Renal pelvis (tissue), 4 donors: ENCODE results near the gene PKD1L1. TPM values are rescaled to one million over a fixed set of nuclear protein-coding genes. Genes with fewer than 3 reads are reported as not detected.

Source experiments
- DNase-seq: peaks from one replicate; pipeline ENCODE4 v3.0.0-alpha.2; 2013
- polyA plus RNA-seq, 3 donors: library from polyadenylated mRNA; unstranded; fragments of 120-200 nt; gene quantifications; one replicate each; pipeline ENCODE4 v1.2.1, GENCODE V29; 2013; ENCODE audit not compliant: insufficient read length in 3 of 3

PKD1L1 gene
- polyA plus RNA-seq, 3 donors = 0.45 to 0.54 (median 0.50) TPM

- no peak for DNase-seq
Observed at GRCh38 chr7:47875406-47875805, 72.9 kb downstream of the PKD1L1 start.

- DNase-seq = no peak
Observed at GRCh38 chr7:47873762-47874161, 74.5 kb downstream of the PKD1L1 start.

- DNase-seq = no peak
Observed at GRCh38 chr7:47867286-47867685, 81.0 kb downstream of the PKD1L1 start.

- no peak for DNase-seq
Observed at GRCh38 chr7:47866120-47866519, 82.1 kb downstream of the PKD1L1 start.

GRCh38 chr7:47852330-47853245, 95.7 kb downstream of the PKD1L1 start:
- no peak for DNase-seq

GRCh38 chr7:47847207-47847606, 101.1 kb downstream of the PKD1L1 start:
- no peak for DNase-seq

- DNase-seq = no peak
Observed at GRCh38 chr7:47846138-47846836, 102.0 kb downstream of the PKD1L1 start.

- no peak for DNase-seq
Observed at GRCh38 chr7:47844311-47844710, 104.0 kb downstream of the PKD1L1 start.

GRCh38 chr7:47843291-47843690, 105.0 kb downstream of the PKD1L1 start:
- no peak for DNase-seq

GRCh38 chr7:47839381-47839780, 108.9 kb downstream of the PKD1L1 start:
- no peak for DNase-seq

GRCh38 chr7:47837826-47838225, 110.4 kb downstream of the PKD1L1 start:
- no peak for DNase-seq

GRCh38 chr7:47836503-47837202, 111.6 kb downstream of the PKD1L1 start:
- DNase-seq = no peak

- no peak for DNase-seq
Observed at GRCh38 chr7:47836080-47836479, 112.2 kb downstream of the PKD1L1 start.

- no peak for DNase-seq
Observed at GRCh38 chr7:47833211-47833610, 115.1 kb downstream of the PKD1L1 start.

GRCh38 chr7:47832105-47832715, 116.1 kb downstream of the PKD1L1 start:
- DNase-seq = no peak

GRCh38 chr7:47830015-47830414, 118.3 kb downstream of the PKD1L1 start:
- no peak for DNase-seq

- peak; percentile 17 for DNase-seq
Observed at GRCh38 chr7:47827871-47828270, 120.4 kb downstream of the PKD1L1 start.

GRCh38 chr7:47827351-47827756, 120.9 kb downstream of the PKD1L1 start:
- no peak for DNase-seq

- DNase-seq = no peak
Observed at GRCh38 chr7:47826754-47827153, 121.5 kb downstream of the PKD1L1 start.

GRCh38 chr7:47819607-47819920, 128.7 kb downstream of the PKD1L1 start:
- no peak for DNase-seq

GRCh38 chr7:47818796-47819606, 129.3 kb downstream of the PKD1L1 start:
- DNase-seq = peak; percentile 81
